Thoracic aorta (tissue), 2 donors: ENCODE measurements around the gene CUTA. TPM values are rescaled to one million over a fixed set of nuclear protein-coding genes. Genes with fewer than 3 reads are reported as not detected.

Experiments used
- ATAC-seq: fragments of 150-250 bp; one replicate; pipeline ENCODE4 v1.8.0; 2017; ENCODE audit warnings: low read depth; ENCODE audit not compliant: insufficient number of reproducible peaks, low FRiP score
- DNase-seq: peaks from one replicate; pipeline ENCODE4 v3.0.0-alpha.2; 2020; ENCODE audit warnings: low spot score
- H3K27ac ChIP-seq, 2 donors: fragments of 200-600 bp; sonication (generic); 1 replicate in 1 of 2; 2 replicates in 1 of 2; pipeline ENCODE4 v1.5.1; 2016; ENCODE audit warnings: mild to moderate bottlenecking in 2 of 2, moderate library complexity in 2 of 2
- H3K27me3 ChIP-seq: fragments of 200-600 bp; sonication (generic); replicated peaks from 2 replicates; pipeline ENCODE4 v1.6.0; 2016; ENCODE audit warnings: mild to moderate bottlenecking; ENCODE audit not compliant: insufficient read depth
- H3K36me3 ChIP-seq: fragments of 200-600 bp; sonication (generic); one replicate; pipeline ENCODE4 v1.5.1; 2016
- H3K4me1 ChIP-seq, 2 donors: fragments of 200-600 bp; sonication (generic); 1 replicate in 1 of 2; 2 replicates in 1 of 2; pipeline versions ENCODE4 v1.5.1 to v1.6.0; 2016; ENCODE audit warnings: low read depth in 2 of 2, mild to moderate bottlenecking in 1 of 2; ENCODE audit not compliant: control insufficient read depth in 1 of 2
- H3K4me3 ChIP-seq: fragments of 200-600 bp; sonication (generic); 2 replicates; pipeline ENCODE4 v1.5.1; 2016; ENCODE audit warnings: mild to moderate bottlenecking
- H3K9me3 ChIP-seq: fragments of 200-600 bp; sonication (generic); 2 replicates; pipeline ENCODE4 v1.5.1; 2016
- total RNA-seq, 2 donors: library from RNA; depleted of rRNA; stranded (reverse); fragments of >200 nt; gene quantifications; one replicate each; pipeline versions ENCODE4 v1.1.0 to v1.2.3, GENCODE V29; 2016
- TF ChIP-seq, protein P1 (sequence below): fragments of 200-600 bp; sonication (generic); IDR thresholded peaks from one replicate; pipeline ENCODE4 v1.5.1; 2019; ENCODE audit warnings: antibody characterized with exemption

Gene CUTA
- total RNA-seq = 100 to 1,000 TPM in 1 of 2 donors, 10 to 100 TPM in 1; 60.3 to 207 TPM

GRCh38 chr6:33417903-33418689 is at the start of gene CUTA:
CUTA (minus strand) TSS chr6:33418107; CDS start chr6:33418000, 107 bp downstream.
- H3K4me1 ChIP-seq = peaks cover 16 to 56% of the 10 kb centered on the region in 2 donors
- no peaks in the 10 kb centered on the region for H3K9me3 ChIP-seq
- H3K36me3 ChIP-seq = peaks cover 23% of the 10 kb centered on the region
- peak within 1 kb of the TSS; percentile 91 to 92 for H3K27ac ChIP-seq
- DNase-seq (peak; percentile 94), ATAC-seq (peak; percentile 92)
- no peaks in the 10 kb centered on the region for H3K27me3 ChIP-seq
- TF ChIP-seq, protein P1, sequence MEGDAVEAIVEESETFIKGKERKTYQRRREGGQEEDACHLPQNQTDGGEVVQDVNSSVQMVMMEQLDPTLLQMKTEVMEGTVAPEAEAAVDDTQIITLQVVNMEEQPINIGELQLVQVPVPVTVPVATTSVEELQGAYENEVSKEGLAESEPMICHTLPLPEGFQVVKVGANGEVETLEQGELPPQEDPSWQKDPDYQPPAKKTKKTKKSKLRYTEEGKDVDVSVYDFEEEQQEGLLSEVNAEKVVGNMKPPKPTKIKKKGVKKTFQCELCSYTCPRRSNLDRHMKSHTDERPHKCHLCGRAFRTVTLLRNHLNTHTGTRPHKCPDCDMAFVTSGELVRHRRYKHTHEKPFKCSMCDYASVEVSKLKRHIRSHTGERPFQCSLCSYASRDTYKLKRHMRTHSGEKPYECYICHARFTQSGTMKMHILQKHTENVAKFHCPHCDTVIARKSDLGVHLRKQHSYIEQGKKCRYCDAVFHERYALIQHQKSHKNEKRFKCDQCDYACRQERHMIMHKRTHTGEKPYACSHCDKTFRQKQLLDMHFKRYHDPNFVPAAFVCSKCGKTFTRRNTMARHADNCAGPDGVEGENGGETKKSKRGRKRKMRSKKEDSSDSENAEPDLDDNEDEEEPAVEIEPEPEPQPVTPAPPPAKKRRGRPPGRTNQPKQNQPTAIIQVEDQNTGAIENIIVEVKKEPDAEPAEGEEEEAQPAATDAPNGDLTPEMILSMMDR = no peak
- peak within 1 kb of the TSS; percentile 80 for H3K4me3 ChIP-seq

DNA sequence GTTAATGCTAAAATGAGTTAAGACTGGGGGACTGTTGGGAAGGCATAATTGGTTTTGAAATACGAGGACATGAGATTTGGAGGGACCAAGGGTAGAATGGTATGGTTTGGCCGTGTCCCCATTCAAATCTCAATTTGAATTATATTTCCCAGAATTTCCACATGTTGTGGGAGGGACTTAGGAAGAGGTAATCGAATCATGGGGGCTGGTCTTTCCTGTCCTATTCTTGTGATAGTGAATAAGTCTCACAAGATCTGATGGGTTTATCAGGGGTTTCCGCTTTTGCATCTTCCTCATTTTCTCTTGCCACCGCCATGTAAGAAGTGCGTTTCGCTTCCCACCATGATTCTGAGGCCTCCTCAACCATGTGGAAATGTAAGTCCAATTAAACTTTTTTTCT is 49.2 kb upstream of the CUTA start:
- Histone ChIP-seq H3K27me3 (no peaks in the 10 kb centered on the region), H3K9me3 (no peaks in the 10 kb centered on the region), H3K4me1 (no peaks in the 10 kb centered on the region), H3K4me3 (no peak overlapping the region), H3K36me3 (no peaks in the 10 kb centered on the region), H3K27ac (no peak overlapping the region)
- ATAC-seq = no peak
- TF ChIP-seq, protein P1 = no peak
- no peak for DNase-seq

DNA sequence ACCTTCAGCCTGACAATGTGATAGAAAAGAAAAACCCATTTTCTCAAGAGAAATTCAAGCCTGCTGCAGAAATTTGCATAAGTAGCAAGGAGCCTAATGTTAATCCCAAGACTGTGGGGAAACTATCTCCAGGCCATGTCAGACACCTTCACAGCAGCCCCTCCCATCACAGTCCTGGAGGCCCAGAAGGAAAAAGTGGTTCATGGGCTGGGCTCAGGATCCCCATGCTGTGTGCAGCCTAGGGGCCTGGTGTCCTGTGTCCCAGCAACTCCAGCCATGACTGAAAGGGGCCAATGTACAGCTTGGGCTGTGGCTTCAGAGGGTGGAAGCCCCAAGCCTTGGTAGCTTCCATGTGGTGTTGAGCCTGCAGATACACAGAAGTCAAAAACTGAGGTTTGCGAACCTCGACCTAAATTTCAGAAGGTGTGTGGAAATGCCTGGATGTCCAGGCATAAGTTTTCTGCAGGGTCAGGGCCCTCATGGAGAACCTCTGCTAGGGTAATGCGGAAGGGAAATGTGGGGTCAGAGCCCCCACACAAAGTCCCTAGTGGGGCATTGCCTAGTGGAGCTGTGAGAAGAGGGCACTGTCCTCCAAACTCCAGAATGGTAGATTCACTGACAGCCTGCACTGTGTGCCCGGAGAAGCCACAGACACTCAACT is 48.3 kb upstream of the CUTA start:
- TF ChIP-seq, protein P1 = no peak
- no peak for ATAC-seq
- no peaks in the 10 kb centered on the region for H3K27me3 ChIP-seq

GRCh38 chr6:33459226-33459625 is 41.3 kb upstream of the CUTA start:
- TF ChIP-seq, protein P1 = no peak
- Histone ChIP-seq H3K4me3 (no peak overlapping the region), H3K4me1 (peaks cover 5 to 8% of the 10 kb centered on the region in 2 donors), H3K27ac (no peak overlapping the region), H3K36me3 (peaks cover 17% of the 10 kb centered on the region), H3K9me3 (no peaks in the 10 kb centered on the region), H3K27me3 (no peaks in the 10 kb centered on the region)
- no peak for DNase-seq
- ATAC-seq = no peak

More for the DNA sequence above, 48.3 kb upstream of the CUTA start:
- DNase-seq = no peak
- Histone ChIP-seq H3K4me1 (no peaks in the 10 kb centered on the region), H3K36me3 (no peaks in the 10 kb centered on the region), H3K9me3 (no peaks in the 10 kb centered on the region), H3K27ac (no peak overlapping the region), H3K4me3 (no peak overlapping the region)

DNA sequence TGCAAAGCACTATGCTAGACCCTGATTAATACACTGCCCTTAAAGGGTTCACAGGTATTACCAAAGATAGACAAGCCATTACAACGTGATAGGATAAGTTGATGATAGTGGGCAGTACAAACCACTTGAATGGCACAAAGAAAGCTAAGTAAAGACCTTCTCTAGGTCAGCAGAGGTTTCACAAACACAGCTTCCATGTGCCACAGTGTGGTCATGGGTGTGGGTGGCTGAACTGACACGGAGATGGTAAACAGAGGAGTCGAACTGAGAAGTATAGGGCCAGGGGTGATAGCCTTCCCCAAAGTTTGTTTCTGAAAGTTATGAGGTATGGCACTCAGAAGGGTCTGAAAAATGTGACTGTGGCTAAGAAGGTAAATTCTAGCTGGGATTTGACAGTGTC is 40.8 kb upstream of the CUTA start:
- H3K9me3 ChIP-seq = no peaks in the 10 kb centered on the region
- peaks cover 17% of the 10 kb centered on the region for H3K36me3 ChIP-seq
- no peak for ATAC-seq
- H3K4me3 ChIP-seq = no peak overlapping the region
- no peak for DNase-seq
- H3K27me3 ChIP-seq = no peaks in the 10 kb centered on the region
- H3K27ac ChIP-seq = no peak overlapping the region
- TF ChIP-seq, protein P1 = no peak
- H3K4me1 ChIP-seq = peaks cover 5 to 11% of the 10 kb centered on the region in 2 donors
